Ishikawa (cell line): ENCODE measurements around the gene TMEM169.

Experiments used
- CEBPB ChIP-seq: IDR thresholded peaks from 2 replicates; pipeline ENCODE4 v1.6.1; 2012
- CREB1 ChIP-seq: IDR thresholded peaks from 2 replicates; pipeline ENCODE4 v1.6.1; 2012; ENCODE audit warnings: low read depth
- EGR1 ChIP-seq: IDR thresholded peaks from 2 replicates; pipeline ENCODE4 v1.6.1; 2012
- EP300 ChIP-seq: IDR thresholded peaks from 2 replicates; pipeline ENCODE4 v1.6.1; 2012; ENCODE audit warnings: borderline replicate concordance
- FOXM1 ChIP-seq: IDR thresholded peaks from 2 replicates; pipeline ENCODE4 v1.6.1; 2012; ENCODE audit warnings: low read depth, borderline replicate concordance
- MAX ChIP-seq: IDR thresholded peaks from 2 replicates; pipeline ENCODE4 v1.6.1; 2012
- RAD21 ChIP-seq: IDR thresholded peaks from 2 replicates; pipeline ENCODE4 v1.6.1; 2012; ENCODE audit warnings: low read depth
- REST ChIP-seq: IDR thresholded peaks from 2 replicates; pipeline ENCODE4 v1.6.1; 2012; ENCODE audit warnings: low read depth, mild to moderate bottlenecking
- TCF12 ChIP-seq: IDR thresholded peaks from 2 replicates; pipeline ENCODE4 v1.6.1; 2012; ENCODE audit warnings: low read depth
- YY1 ChIP-seq: IDR thresholded peaks from 2 replicates; pipeline ENCODE4 v1.6.1; 2012; ENCODE audit warnings: low read depth

GRCh38 chr2:216109962-216110614 lies 28.4 kb downstream of the TMEM169 start:
- no peak for TF ChIP-seq CREB1
- no peak for TF ChIP-seq YY1
- no peak for TF ChIP-seq EGR1
- TF ChIP-seq TCF12 = no peak
- TF ChIP-seq MAX = no peak
- TF ChIP-seq RAD21 = no peak
- TF ChIP-seq REST = no peak
- no peak for TF ChIP-seq EP300
- no peak for TF ChIP-seq CEBPB
- TF ChIP-seq FOXM1 = no peak
